GM12874 (cell line): ENCODE data around the gene TOMM20L.

Experiments used
- TF ChIP-seq, protein P1 (sequence below): IDR thresholded peaks from 2 replicates; pipeline ENCODE4 v1.5.1; 2011; ENCODE audit warnings: low read depth, mild to moderate bottlenecking, control low read depth, low read length, moderate library complexity; ENCODE audit not compliant: insufficient read depth

TOMM20L gene

DNA sequence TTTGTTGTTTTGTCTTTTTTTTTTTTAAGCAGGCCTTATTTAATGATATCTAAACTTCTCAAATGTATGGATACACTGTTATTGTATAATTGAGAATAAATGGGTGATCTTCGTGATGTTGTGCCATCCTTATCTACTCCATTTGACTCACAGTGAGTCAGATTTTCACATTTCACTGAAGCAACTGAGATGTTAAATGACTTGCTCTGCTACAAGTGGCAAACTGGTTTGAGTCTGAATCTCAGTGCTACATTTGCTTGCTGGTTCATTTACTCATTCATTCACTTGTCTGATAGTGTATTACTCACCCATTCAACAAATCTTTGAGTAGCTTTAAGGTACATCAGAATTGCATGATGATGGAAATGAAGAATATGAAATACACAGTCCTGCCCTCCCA is 34.4 kb downstream of the TOMM20L start:
- TF ChIP-seq, protein P1, sequence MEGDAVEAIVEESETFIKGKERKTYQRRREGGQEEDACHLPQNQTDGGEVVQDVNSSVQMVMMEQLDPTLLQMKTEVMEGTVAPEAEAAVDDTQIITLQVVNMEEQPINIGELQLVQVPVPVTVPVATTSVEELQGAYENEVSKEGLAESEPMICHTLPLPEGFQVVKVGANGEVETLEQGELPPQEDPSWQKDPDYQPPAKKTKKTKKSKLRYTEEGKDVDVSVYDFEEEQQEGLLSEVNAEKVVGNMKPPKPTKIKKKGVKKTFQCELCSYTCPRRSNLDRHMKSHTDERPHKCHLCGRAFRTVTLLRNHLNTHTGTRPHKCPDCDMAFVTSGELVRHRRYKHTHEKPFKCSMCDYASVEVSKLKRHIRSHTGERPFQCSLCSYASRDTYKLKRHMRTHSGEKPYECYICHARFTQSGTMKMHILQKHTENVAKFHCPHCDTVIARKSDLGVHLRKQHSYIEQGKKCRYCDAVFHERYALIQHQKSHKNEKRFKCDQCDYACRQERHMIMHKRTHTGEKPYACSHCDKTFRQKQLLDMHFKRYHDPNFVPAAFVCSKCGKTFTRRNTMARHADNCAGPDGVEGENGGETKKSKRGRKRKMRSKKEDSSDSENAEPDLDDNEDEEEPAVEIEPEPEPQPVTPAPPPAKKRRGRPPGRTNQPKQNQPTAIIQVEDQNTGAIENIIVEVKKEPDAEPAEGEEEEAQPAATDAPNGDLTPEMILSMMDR: no peak

DNA sequence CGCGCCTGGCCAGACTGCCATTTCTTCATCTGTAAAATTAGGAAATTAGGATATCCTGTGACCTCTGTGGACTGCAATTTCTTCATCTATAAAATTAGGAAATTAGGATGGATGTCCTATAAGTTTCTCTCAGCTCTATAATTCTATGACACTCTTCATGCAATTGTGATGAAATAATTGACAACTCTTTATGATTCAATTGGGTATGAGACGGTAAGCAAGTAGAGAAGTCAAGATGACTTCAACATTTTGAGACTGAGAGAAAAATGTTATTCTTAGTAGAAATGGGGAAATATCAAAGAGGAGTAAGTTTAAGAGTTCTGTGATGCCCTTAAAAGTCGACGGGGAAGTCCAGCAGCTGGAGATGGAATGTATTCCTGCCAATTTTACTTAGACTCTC is 43.7 kb downstream of the TOMM20L start:
- TF ChIP-seq, protein P1: no peak

DNA sequence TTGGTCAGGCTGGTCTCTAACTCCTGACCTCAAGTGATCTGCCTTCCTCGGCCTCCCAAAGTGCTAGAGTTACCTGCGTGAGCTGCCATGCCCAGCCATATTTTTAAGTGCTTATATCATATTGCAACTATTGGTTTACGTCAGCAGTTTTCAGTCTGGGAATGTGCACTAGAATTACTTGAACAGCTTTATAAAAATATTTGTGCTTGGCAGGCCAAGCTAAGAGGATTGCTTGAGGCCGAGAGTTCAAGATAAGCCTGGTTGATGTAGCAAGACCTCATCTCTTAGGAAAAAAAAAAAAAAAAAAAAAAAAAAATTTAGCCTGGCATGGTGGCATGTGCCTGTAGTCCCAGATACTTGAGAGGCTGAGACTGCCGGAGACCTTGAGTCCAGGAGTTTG is 48.9 kb downstream of the TOMM20L start:
- TF ChIP-seq, protein P1: no peak

DNA sequence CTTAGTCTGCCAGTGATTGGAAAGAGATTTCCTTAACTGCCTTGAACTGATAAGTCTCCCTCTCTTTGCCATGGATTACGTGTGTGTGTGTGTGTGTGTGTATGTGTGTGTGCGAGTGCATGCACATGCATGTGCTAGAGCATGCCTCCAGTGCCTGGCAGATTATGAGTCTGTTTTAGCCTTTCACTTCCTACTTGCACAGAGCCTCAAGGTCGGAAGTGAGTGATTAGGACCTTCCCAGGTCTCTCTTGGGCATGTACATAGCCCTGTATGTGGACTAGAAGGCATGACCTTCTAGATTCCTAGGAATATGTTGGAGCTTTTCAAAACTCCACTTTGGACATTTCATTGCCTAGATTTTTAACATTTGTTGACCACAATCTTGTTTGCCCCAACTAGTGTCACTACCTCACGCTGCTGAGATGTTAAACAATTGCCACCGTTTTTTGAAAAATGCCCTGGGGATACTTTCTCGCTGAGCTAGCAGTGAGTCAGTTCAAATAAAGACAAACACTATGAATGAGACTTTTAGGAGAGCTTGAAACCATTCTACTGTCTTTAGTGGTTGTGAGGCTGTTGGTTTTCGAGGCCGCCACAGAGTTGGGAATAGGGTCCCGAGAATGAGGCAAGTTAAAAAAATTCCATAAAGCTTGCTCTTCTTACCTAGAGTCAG is 60.0 kb downstream of the TOMM20L start:
- TF ChIP-seq, protein P1: no peak
